ENCODE data around the gene NBAS.

NBAS gene

GRCh38 chr2:15369129-15369528, 192.0 kb downstream of the NBAS start:
- H3K9me2 ChIP-seq (replicated peaks; ENCODE audit: insufficient read depth, low read length), result no peaks in the 10 kb centered on the region
- no peak overlapping the region for H3K9ac ChIP-seq (ENCODE audit: low read length)
- no peaks in the 10 kb centered on the region for H3F3A ChIP-seq (ENCODE audit: insufficient read depth)
- no peaks in the 10 kb centered on the region for H3K9me3 ChIP-seq (ENCODE audit: insufficient read depth, low read length)
- H3K4me2 ChIP-seq (ENCODE audit: low read depth, low read length, poor library complexity, severe bottlenecking), result no peak overlapping the region
- TF ChIP-seq CTCF (IDR thresholded peaks at IDR 0.05; ENCODE audit: insufficient read depth, low read length, poor library complexity, severe bottlenecking) (no peak), EZH2phosphoT487 (conservative IDR thresholded peaks at IDR 0.05; ENCODE audit: low read length) (no peak)
- no peaks in the 10 kb centered on the region for H4K20me1 ChIP-seq (ENCODE audit: low read depth, low read length)
- H2AFZ ChIP-seq (ENCODE audit: low read depth, low read length, severe bottlenecking), result no peak overlapping the region
- no peaks in the 10 kb centered on the region for H3K79me2 ChIP-seq (ENCODE audit: insufficient read depth, low read length)
- H3K4me3 ChIP-seq (ENCODE audit: insufficient read depth, low read length, poor library complexity, severe bottlenecking), result no peak overlapping the region
- no peaks in the 10 kb centered on the region for H3K36me3 ChIP-seq (ENCODE audit: low read length)
- no peaks in the 10 kb centered on the region for H3K27me3 ChIP-seq (ENCODE audit: low read length)
- H3K27ac ChIP-seq (ENCODE audit: low read depth, low read length), result no peak overlapping the region

GRCh38 chr2:15367715-15368114, 193.4 kb downstream of the NBAS start:
- no peaks in the 10 kb centered on the region for H4K20me1 ChIP-seq (ENCODE audit: low read depth, low read length)
- H3K9me3 ChIP-seq (ENCODE audit: insufficient read depth, low read length), result no peaks in the 10 kb centered on the region
- no peaks in the 10 kb centered on the region for H3K79me2 ChIP-seq (ENCODE audit: insufficient read depth, low read length)
- no peak overlapping the region for H3K9ac ChIP-seq (ENCODE audit: low read length)
- TF ChIP-seq CTCF (IDR thresholded peaks at IDR 0.05; ENCODE audit: insufficient read depth, low read length, poor library complexity, severe bottlenecking) (no peak), EZH2phosphoT487 (conservative IDR thresholded peaks at IDR 0.05; ENCODE audit: low read length) (no peak)
- H2AFZ ChIP-seq (ENCODE audit: low read depth, low read length, severe bottlenecking), result no peak overlapping the region
- no peak overlapping the region for H3K4me2 ChIP-seq (ENCODE audit: low read depth, low read length, poor library complexity, severe bottlenecking)
- no peaks in the 10 kb centered on the region for H3F3A ChIP-seq (ENCODE audit: insufficient read depth)
- no peak overlapping the region for H3K4me3 ChIP-seq (ENCODE audit: insufficient read depth, low read length, poor library complexity, severe bottlenecking)
- H3K36me3 ChIP-seq (ENCODE audit: low read length), result no peaks in the 10 kb centered on the region
- H3K27ac ChIP-seq (ENCODE audit: low read depth, low read length), result no peak overlapping the region
- no peaks in the 10 kb centered on the region for H3K9me2 ChIP-seq (replicated peaks; ENCODE audit: insufficient read depth, low read length)
- no peaks in the 10 kb centered on the region for H3K27me3 ChIP-seq (ENCODE audit: low read length)

GRCh38 chr2:15367205-15367604, 193.9 kb downstream of the NBAS start:
- no peaks in the 10 kb centered on the region for H3K27me3 ChIP-seq (ENCODE audit: low read length)
- H3F3A ChIP-seq (ENCODE audit: insufficient read depth), result no peaks in the 10 kb centered on the region
- H3K27ac ChIP-seq (ENCODE audit: low read depth, low read length), result no peak overlapping the region
- TF ChIP-seq EZH2phosphoT487 (conservative IDR thresholded peaks at IDR 0.05; ENCODE audit: low read length), result no peak
- no peak for TF ChIP-seq CTCF (IDR thresholded peaks at IDR 0.05; ENCODE audit: insufficient read depth, low read length, poor library complexity, severe bottlenecking)
- H3K9me2 ChIP-seq (replicated peaks; ENCODE audit: insufficient read depth, low read length), result no peaks in the 10 kb centered on the region
- H3K4me2 ChIP-seq (ENCODE audit: low read depth, low read length, poor library complexity, severe bottlenecking), result no peak overlapping the region
- H2AFZ ChIP-seq (ENCODE audit: low read depth, low read length, severe bottlenecking), result no peak overlapping the region
- H4K20me1 ChIP-seq (ENCODE audit: low read depth, low read length), result no peaks in the 10 kb centered on the region
- H3K9ac ChIP-seq (ENCODE audit: low read length), result no peak overlapping the region
- H3K36me3 ChIP-seq (ENCODE audit: low read length), result no peaks in the 10 kb centered on the region
- H3K4me3 ChIP-seq (ENCODE audit: insufficient read depth, low read length, poor library complexity, severe bottlenecking), result no peak overlapping the region
- no peaks in the 10 kb centered on the region for H3K9me3 ChIP-seq (ENCODE audit: insufficient read depth, low read length)
- H3K79me2 ChIP-seq (ENCODE audit: insufficient read depth, low read length), result no peaks in the 10 kb centered on the region

Data from SU-DHL-6 (cell line).